ENCODE data around the gene CHRNA5.

The CHRNA5 gene

DNA sequence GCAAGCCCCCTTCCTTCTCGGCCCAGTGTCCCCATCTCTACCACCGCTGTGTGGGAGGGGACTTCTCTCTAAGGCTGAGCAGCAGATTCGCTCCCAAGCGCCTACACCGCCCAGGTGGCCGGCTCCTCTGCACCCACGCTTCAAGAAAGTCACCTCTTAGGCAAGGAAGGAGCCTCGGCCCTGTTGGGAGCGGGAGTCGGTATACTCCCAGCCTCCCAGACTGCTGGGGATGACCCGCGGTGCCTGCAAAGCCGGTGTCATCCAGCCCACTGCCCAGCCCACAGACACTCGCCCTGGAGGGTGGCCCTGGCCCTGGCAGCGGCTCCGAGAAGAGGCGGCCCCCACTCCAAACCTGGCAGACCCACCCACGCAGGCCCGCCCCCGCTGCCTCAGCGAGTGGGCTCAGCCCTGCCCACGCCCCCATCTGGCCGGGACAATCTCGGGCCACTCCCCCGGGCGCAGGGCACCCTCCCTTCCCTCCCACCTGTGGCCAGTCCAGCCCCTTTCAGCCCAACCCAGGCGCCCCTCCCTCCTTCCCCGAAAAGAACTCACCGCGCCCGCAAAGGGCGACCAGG is 75.3 kb downstream of the CHRNA5 start:
- DNase-seq (ENCODE audit: low read depth in 2 of 2): no peak

DNA sequence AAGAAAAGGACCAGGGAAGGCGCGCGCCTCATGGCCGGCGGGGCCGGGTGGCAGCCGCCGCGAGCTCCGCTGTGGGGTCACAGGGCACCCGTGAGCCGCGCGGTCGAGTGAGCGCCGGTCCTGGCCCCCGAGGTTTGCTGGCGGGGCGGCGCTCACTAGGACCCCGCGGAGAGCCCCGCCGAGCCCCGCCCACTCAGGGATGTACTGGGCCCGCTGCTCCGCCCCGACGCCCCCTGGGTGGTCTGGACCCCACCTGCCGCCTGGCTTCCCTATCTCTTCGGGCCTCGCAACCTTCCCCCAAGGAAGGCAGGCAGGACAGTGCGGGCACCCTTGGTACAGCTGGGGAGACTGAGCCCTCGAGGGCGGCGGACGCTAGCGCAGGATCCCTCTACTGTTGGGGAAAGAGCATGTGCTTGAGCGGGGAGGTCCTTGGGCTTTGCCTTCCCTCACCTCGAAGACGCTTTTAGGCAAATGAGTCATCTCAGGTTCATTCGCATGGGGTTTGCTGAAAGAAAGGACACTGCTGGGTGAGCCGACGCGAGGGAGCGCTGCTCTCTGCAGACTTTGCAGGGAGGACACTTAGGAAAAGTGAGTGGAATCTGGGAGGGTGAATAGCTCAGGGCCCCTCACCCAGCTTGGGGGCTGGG is 75.9 kb downstream of the CHRNA5 start, which contains the start of gene CHRNB4:
Gene CHRNB4, minus strand, starts transcription at position 109 of the 647 bp plus-strand sequence. Its CDS starts 77 bp downstream, at position 32.
- no peak for DNase-seq (ENCODE audit: low read depth in 2 of 2)

DNA sequence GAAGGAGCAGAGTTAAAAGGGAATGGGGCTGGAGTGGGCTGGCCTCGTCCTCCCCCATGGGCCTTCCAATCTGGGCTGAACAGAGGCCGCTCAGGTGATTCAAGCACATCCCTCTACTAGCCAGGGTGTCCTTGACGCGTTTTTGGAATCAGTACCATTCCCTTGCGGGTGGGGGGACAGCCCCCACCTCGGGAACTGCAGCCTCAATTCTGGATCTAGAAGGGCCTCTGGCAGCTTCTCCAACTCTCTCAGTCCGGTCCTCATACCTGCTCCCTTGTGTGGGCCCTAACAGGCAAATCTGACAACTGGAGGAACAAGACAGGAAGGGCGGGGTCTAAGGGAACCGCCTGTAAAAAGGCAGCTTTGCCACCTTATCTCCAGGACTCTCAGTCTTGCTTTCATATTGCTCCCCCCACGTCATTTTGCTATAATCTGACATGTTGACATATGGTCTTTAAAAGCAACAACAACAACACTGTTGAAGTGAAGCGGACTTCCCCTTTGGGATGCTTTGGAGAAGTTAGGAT is 76.5 kb downstream of the CHRNA5 start:
- no peak for DNase-seq (ENCODE audit: low read depth in 2 of 2)

DNA sequence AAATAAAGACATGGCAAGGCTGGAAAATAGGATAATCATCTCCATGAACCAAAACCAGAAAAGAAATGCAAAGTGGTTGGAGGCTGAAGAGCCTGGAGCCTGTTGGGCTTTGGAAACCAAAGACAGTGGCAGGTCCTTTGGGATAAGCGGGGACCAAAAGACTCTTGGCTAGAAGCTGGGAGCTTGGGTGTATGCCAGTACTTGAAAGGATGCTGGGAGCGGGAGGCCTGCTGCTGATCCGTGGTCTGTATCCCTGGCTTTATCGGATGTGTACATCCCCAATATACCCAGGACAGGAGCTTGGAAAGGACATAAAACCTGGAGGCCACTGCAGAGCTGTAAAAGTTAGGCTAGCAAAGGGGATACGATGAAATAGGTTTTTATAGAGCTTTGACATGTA is 77.0 kb downstream of the CHRNA5 start:
- DNase-seq (ENCODE audit: low read depth in 2 of 2): no peak
